GM04504 (cell line): ENCODE results near the gene PRICKLE1.
"Not testable (repeated sequence)": the region's sequence is repeated elsewhere in the genome, so short reads cannot be mapped to it uniquely, and the experiment has no call there.

Experiments
- DNase-seq: peaks from one replicate; pipeline ENCODE4 v3.0.0-alpha.2; 2012; ENCODE audit warnings: low read depth

Gene PRICKLE1

GRCh38 chr12:42556917-42557316 is 32.6 kb downstream of the PRICKLE1 start:
- no peak for DNase-seq

- DNase-seq = no peak
These were observed 36.7 kb downstream of the PRICKLE1 start for GRCh38 chr12:42552822-42553221.

GRCh38 chr12:42550800-42551199 is 38.7 kb downstream of the PRICKLE1 start:
- no peak for DNase-seq

- DNase-seq = no peak
These were observed 42.8 kb downstream of the PRICKLE1 start for GRCh38 chr12:42546709-42547108.

- DNase-seq = no peak
These were observed 47.6 kb downstream of the PRICKLE1 start for GRCh38 chr12:42541965-42542364.

- not testable (repeated sequence) for DNase-seq
These were observed 48.2 kb downstream of the PRICKLE1 start for GRCh38 chr12:42541308-42541707.

GRCh38 chr12:42539696-42540095 is 49.9 kb downstream of the PRICKLE1 start:
- DNase-seq = no peak

- DNase-seq = no peak
These were observed 51.3 kb downstream of the PRICKLE1 start for GRCh38 chr12:42538203-42538602.

- no peak for DNase-seq
These were observed 55.2 kb downstream of the PRICKLE1 start for GRCh38 chr12:42534184-42534838.

- no peak for DNase-seq
These were observed 59.3 kb downstream of the PRICKLE1 start for GRCh38 chr12:42530284-42530683.

GRCh38 chr12:42525444-42525843 is 64.1 kb downstream of the PRICKLE1 start:
- no peak for DNase-seq

- DNase-seq = no peak
These were observed 64.8 kb downstream of the PRICKLE1 start for GRCh38 chr12:42524716-42525115.

- no peak for DNase-seq
These were observed 73.0 kb downstream of the PRICKLE1 start for GRCh38 chr12:42516573-42516972.

- DNase-seq = no peak
These were observed 77.9 kb downstream of the PRICKLE1 start for GRCh38 chr12:42511656-42512055.

GRCh38 chr12:42510823-42511222 is 78.7 kb downstream of the PRICKLE1 start:
- DNase-seq = no peak

- DNase-seq = no peak
These were observed 80.6 kb downstream of the PRICKLE1 start for GRCh38 chr12:42508913-42509460.

- no peak for DNase-seq
These were observed 82.0 kb downstream of the PRICKLE1 start for GRCh38 chr12:42507565-42507964.

GRCh38 chr12:42507081-42507480 is 82.5 kb downstream of the PRICKLE1 start:
- no peak for DNase-seq

- DNase-seq = no peak
These were observed 85.5 kb downstream of the PRICKLE1 start for GRCh38 chr12:42504049-42504448.

- no peak for DNase-seq
These were observed 86.9 kb downstream of the PRICKLE1 start for GRCh38 chr12:42502682-42503081.

- no peak for DNase-seq
These were observed 90.8 kb downstream of the PRICKLE1 start for GRCh38 chr12:42498549-42499247.

- no peak for DNase-seq
These were observed 92.7 kb downstream of the PRICKLE1 start for GRCh38 chr12:42496886-42497285.

GRCh38 chr12:42495244-42495643 is 94.3 kb downstream of the PRICKLE1 start:
- no peak for DNase-seq

- DNase-seq = no peak
These were observed 97.3 kb downstream of the PRICKLE1 start for GRCh38 chr12:42492267-42492666.
